ENCODE results near the gene CD247. TPM values are rescaled to one million over a fixed set of nuclear protein-coding genes. Genes with fewer than 3 reads are reported as not detected.

Gene CD247
- polyA plus RNA-seq, 2 of the 4 experiments (the other 2 are of a cell fraction): 0.10 to 0.27 TPM

DNA sequence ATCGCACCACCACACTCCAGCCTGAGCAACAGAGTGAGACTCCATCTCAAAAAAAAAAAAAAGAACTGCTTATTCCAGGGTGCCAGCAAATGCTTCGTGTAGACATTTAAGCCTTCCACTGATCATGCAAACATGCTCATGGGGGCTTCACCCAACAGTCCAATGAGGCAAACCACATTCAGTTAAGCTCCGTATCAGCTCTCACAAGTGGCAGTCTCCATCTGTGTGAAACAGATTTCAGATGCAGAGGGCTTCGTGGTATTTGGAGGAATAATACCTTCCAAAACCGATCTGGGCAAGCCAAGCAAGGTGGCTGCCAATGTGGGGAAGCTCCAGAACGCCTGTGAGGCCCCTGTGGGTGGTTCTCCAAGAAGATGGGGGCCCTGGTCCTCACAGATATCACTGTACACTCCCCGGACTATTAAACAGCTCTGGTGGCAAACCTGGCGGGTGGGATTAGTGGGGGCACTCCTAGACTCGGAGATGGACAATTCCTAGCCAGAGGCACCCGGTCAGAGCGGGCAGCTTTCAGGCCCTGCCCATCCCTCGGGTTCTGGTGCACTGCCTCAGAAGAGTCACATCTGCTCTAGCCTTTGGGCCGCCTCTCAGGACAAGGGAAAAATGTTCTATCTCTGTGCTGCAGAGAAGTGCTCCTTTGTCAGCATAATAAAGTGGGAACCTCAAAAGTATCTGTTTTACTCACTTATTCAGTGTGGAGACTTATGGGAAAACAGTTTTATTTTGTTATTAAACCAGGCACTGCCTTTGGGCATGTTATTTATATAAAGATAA, 25.1 kb upstream of the CD247 start:
- ATAC-seq: no peak
- Histone ChIP-seq H3K4me1 (peaks cover 26% of the 10 kb centered on the region), H3K4me2 (no peak overlapping the region), H3K4me3 (no peak overlapping the region), H3K9me3 (no peaks in the 10 kb centered on the region), H3K27ac (no peak overlapping the region)
- TF ChIP-seq, protein P1, sequence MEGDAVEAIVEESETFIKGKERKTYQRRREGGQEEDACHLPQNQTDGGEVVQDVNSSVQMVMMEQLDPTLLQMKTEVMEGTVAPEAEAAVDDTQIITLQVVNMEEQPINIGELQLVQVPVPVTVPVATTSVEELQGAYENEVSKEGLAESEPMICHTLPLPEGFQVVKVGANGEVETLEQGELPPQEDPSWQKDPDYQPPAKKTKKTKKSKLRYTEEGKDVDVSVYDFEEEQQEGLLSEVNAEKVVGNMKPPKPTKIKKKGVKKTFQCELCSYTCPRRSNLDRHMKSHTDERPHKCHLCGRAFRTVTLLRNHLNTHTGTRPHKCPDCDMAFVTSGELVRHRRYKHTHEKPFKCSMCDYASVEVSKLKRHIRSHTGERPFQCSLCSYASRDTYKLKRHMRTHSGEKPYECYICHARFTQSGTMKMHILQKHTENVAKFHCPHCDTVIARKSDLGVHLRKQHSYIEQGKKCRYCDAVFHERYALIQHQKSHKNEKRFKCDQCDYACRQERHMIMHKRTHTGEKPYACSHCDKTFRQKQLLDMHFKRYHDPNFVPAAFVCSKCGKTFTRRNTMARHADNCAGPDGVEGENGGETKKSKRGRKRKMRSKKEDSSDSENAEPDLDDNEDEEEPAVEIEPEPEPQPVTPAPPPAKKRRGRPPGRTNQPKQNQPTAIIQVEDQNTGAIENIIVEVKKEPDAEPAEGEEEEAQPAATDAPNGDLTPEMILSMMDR (IDR thresholded peaks at IDR 0.05): no peak
- ChIA-PET CTCF (interaction anchor here (0.9 to 1.4 kb wide), 3 partner anchors 9 to 142 kb away, joined by 3 to 5 read pairs (median 4); no protein-coding TSS in a partner anchor), POLR2A (no interaction called here)
- 77% methylated on average over 13 of the region's 13 CpGs for WGBS (ENCODE audit: missing lambda C conversion rate)
- no peak for FAIRE-seq
- no peak for DNase-seq (ENCODE audit: low read depth in 1 of 2, low spot score in 1 of 2)

DNA sequence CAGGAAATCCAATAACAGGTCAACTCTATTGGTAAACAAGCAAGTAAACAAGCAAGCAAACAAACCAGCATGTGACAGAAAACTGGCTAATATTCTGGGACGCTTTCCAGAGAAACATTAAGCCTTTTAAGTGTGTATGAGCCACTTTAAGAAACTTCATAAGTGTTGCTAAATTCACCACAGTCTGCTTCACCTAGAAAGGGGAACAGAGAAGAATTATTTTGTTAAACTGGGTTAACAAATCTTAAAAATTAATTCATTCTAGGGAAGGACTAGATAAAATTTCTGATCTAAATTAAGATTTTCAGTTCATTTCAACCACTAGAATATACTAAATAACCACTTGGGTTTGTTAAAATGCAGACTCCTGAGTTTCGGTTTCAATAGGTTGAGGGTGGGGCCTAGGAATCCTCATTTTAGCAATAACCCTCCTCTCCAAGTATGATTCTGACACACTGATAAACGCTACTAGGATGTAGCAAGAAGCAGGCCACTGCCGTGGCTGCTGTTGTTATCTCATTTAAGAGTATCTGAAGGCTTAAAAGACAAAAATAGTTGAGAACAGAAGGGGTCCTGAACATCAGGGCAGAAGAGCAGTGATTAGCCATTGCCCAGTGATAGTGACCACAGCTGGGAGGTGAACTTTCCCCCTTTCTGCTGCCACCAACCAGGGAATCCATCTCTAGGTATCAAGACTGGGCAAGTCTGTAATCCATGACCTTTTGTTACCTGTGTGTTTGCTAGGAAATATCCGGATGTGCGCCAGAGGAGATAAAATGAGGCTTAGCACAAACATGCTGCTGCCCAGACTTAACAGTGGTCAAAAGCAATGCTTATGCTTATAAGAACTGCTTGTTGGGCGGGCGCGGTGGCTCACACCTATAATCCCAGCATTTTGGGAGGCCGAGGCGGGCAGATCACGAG, 24.0 kb upstream of the CD247 start:
- CTCF ChIA-PET: interaction anchor here (0.9 to 2.9 kb wide), 9 partner anchors 8 to 141 kb away, joined by 3 to 34 read pairs (median 5); no protein-coding TSS in a partner anchor
- 83% methylated on average over 12 of the region's 12 CpGs for WGBS (ENCODE audit: missing lambda C conversion rate)
- no peak for TF ChIP-seq CBX2 (IDR thresholded peaks at IDR 0.05; ENCODE audit: borderline replicate concordance, low read depth)
- TF ChIP-seq POLR2AphosphoS2 (conservative IDR thresholded peaks at IDR 0.05; ENCODE audit: low read length): no peak
- no peak for TF ChIP-seq RAD21 (conservative IDR thresholded peaks at IDR 0.05 in 1 of 2, IDR thresholded peaks at IDR 0.05 in 1 of 2)
- no peak for TF ChIP-seq MAFK (IDR thresholded peaks at IDR 0.05; ENCODE audit: partially characterized antibody)
- TF ChIP-seq, protein P2, sequence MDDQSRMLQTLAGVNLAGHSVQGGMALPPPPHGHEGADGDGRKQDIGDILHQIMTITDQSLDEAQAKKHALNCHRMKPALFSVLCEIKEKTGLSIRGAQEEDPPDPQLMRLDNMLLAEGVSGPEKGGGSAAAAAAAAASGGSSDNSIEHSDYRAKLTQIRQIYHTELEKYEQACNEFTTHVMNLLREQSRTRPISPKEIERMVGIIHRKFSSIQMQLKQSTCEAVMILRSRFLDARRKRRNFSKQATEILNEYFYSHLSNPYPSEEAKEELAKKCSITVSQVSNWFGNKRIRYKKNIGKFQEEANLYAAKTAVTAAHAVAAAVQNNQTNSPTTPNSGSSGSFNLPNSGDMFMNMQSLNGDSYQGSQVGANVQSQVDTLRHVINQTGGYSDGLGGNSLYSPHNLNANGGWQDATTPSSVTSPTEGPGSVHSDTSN (IDR thresholded peaks at IDR 0.05): no peak
- TF ChIP-seq NFE2L2 (conservative IDR thresholded peaks at IDR 0.05; ENCODE audit: low read length): no peak
- TF ChIP-seq RCOR1 (IDR thresholded peaks at IDR 0.05; ENCODE audit: low read depth, low read length): no peak
- no peak for TF ChIP-seq JUNB (IDR thresholded peaks at IDR 0.05)
- TF ChIP-seq, protein P3, sequence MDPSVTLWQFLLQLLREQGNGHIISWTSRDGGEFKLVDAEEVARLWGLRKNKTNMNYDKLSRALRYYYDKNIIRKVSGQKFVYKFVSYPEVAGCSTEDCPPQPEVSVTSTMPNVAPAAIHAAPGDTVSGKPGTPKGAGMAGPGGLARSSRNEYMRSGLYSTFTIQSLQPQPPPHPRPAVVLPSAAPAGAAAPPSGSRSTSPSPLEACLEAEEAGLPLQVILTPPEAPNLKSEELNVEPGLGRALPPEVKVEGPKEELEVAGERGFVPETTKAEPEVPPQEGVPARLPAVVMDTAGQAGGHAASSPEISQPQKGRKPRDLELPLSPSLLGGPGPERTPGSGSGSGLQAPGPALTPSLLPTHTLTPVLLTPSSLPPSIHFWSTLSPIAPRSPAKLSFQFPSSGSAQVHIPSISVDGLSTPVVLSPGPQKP (IDR thresholded peaks at IDR 0.05; ENCODE audit: low read depth, low read length): no peak
- TF ChIP-seq SREBF2 (IDR thresholded peaks at IDR 0.05): no peak
- no peak for TF ChIP-seq FOSL2 (IDR thresholded peaks at IDR 0.05)
- TF ChIP-seq FOSL2 (CRISPR knock-in tag; IDR thresholded peaks at IDR 0.05): no peak
- TF ChIP-seq RNF2 (IDR thresholded peaks at IDR 0.05; ENCODE audit: borderline replicate concordance, low read depth): no peak
- TF ChIP-seq EHMT2 (IDR thresholded peaks at IDR 0.05; ENCODE audit: low read depth): no peak
- TF ChIP-seq ZNF302 (CRISPR knock-in tag; IDR thresholded peaks at IDR 0.05): no peak
- no peak for TF ChIP-seq ZSCAN20 (CRISPR knock-in tag; IDR thresholded peaks at IDR 0.05)
- no peak for TF ChIP-seq RFX5 (IDR thresholded peaks at IDR 0.05)
- no peak for ATAC-seq
- Histone ChIP-seq H3K4me1 (peaks cover 17% of the 10 kb centered on the region; the same call in 2 of the 3 replicates), H3K27ac (peak overlapping the region in 1 of 2 experiments; percentile 12; a peak in 1 of 6 replicates), H3K4me3 (no peak overlapping the region), H3K4me2 (peak overlapping the region; percentile 2; the same call in 1 of the 3 replicates), H3K9me3 (no peaks in the 10 kb centered on the region)
- FAIRE-seq: no peak
- POLR2A ChIA-PET: interaction anchor here (2.1 kb wide), 1 partner anchor 11 kb away, joined by 11 read pairs; the partner anchor contains the start of gene CREG1
- no peak for DNase-seq (ENCODE audit: low read depth in 1 of 2, low spot score in 1 of 2)
